Suprapubic skin (tissue), 4 donors: ENCODE data around the gene ARF3. TPM values are rescaled to one million over a fixed set of nuclear protein-coding genes. Genes with fewer than 3 reads are reported as not detected.

Experiments
- DNase-seq, 2 donors: peaks; one replicate each; pipeline ENCODE4 v3.0.0-alpha.2; 2019; ENCODE audit warnings: low spot score in 2 of 2
- H3K27ac ChIP-seq: fragments of 200-600 bp; sonication (generic); one replicate; pipeline ENCODE4 v1.5.1; 2019
- H3K27me3 ChIP-seq: fragments of 200-600 bp; sonication (generic); one replicate; pipeline ENCODE4 v1.5.1; 2019
- H3K36me3 ChIP-seq: fragments of 200-600 bp; sonication (generic); one replicate; pipeline ENCODE4 v1.5.1; 2019
- H3K4me1 ChIP-seq: fragments of 200-600 bp; sonication (generic); one replicate; pipeline ENCODE4 v1.5.1; 2019
- H3K4me3 ChIP-seq: fragments of 200-600 bp; sonication (generic); one replicate; pipeline ENCODE4 v1.5.1; 2019; ENCODE audit warnings: mild to moderate bottlenecking
- H3K9me3 ChIP-seq: fragments of 200-600 bp; sonication (generic); one replicate; pipeline ENCODE4 v1.5.1; 2019
- CTCF ChIP-seq, 2 donors: fragments of 200-600 bp in 1 of 2; fragments of 450-650 bp in 1 of 2; sonication (generic) in 1 of 2; IDR thresholded peaks; one replicate each; pipeline ENCODE4 v1.5.1; 2016 to 2019; ENCODE audit warnings: antibody characterized with exemption in 2 of 2, mild to moderate bottlenecking in 1 of 2, moderate library complexity in 1 of 2
- EP300 ChIP-seq: sonication (generic); formaldehyde crosslinking; IDR thresholded peaks from one replicate; pipeline ENCODE4 v1.6.1; 2017; ENCODE audit warnings: antibody characterized with exemption
- POLR2A ChIP-seq, 2 donors: fragments of 450-650 bp; IDR thresholded peaks; one replicate each; pipeline ENCODE4 v1.6.1; 2017; ENCODE audit warnings: antibody characterized with exemption in 2 of 2, mild to moderate bottlenecking in 2 of 2, moderate library complexity in 2 of 2
- POLR2AphosphoS5 ChIP-seq, 3 donors: sonication (generic); formaldehyde crosslinking; IDR thresholded peaks; one replicate each; pipeline ENCODE4 v1.6.1; 2017; ENCODE audit warnings: antibody characterized with exemption in 3 of 3
- WGBS: methylation state at CpG from one replicate; pipeline ENCODE4 v1.1.5; 2018; 5-methylcytosine and 5-hydroxymethylcytosine counted together
- total RNA-seq, 4 donors: library from RNA; depleted of rRNA; stranded (reverse); fragments of >200 nt; gene quantifications; one replicate each; pipeline ENCODE4 v1.1.0, GENCODE V29; 2016

The ARF3 gene
- total RNA-seq, 4 donors from 2014 or later, result 78.3 to 98.7 (median 87.7) TPM

DNA sequence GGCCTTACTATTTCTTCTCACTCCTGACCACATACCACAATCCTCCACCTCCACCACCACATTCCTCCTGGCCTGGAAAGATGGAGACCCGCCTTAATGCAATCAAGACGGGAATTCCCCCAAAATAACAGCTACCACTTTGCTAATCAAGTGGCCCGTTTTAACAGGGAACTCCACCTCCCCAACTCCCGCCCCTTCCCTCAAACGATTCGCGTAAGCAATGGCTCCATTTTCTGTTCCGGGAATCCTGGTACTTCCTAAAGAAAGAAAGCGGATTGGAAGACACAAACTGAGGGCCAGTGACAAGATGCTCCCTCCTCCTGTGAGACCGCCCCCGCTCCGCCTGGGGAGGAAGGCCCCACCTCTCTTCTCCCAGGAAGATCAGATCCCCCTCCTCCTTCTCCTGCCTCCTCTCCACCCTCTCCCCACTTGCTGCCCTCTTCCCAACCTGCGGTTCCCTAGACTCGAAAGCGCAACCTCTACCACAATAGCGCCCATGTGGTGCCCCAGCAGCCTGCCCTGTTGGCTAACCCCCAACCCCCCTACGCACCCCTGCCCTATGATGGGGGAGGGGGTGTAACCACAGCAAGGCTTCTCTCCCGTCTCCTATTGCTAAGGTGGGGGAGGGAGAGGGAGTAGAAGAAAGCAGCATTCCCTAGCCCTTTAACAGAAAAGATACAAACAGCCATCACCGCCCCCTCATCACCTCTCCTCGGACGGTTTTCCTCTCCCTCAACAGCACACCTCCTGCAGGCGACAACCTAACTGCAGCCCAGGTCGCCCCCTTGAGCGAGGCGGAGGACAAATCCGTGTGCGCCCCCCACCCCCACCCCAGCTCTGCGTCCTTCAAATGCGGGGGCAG, 777 bp downstream of the ARF3 start:
- Histone ChIP-seq H3K27ac (peak overlapping the region; percentile 66), H3K9me3 (no peaks in the 10 kb centered on the region), H3K36me3 (peaks cover 5% of the 10 kb centered on the region), H3K4me1 (peaks cover 28% of the 10 kb centered on the region), H3K27me3 (no peaks in the 10 kb centered on the region), H3K4me3 (peak overlapping the region; percentile 62)
- DNase-seq, result peak; percentile 92 to 93
- TF ChIP-seq CTCF (IDR thresholded peaks at IDR 0.05), result peak in 1 of 2 donors; percentile 6
- TF ChIP-seq POLR2AphosphoS5 (IDR thresholded peaks at IDR 0.05), result no peak
- WGBS, result under 1% methylated on average over 25 of the region's 29 CpGs

- DNase-seq, result no peak
- Histone ChIP-seq H3K36me3 (peaks cover 10% of the 10 kb centered on the region), H3K9me3 (no peaks in the 10 kb centered on the region), H3K27me3 (no peaks in the 10 kb centered on the region), H3K4me1 (peaks cover 28% of the 10 kb centered on the region), H3K27ac (no peak overlapping the region), H3K4me3 (no peak overlapping the region)
- 82% methylated on average over 3 of the region's 3 CpGs for WGBS
- no peak for TF ChIP-seq POLR2AphosphoS5 (IDR thresholded peaks at IDR 0.05)
- no peak for TF ChIP-seq EP300
- no peak for TF ChIP-seq POLR2A (IDR thresholded peaks at IDR 0.05)
- no peak for TF ChIP-seq CTCF (IDR thresholded peaks at IDR 0.05)
These were observed 2.3 kb downstream of the ARF3 start for GRCh38 chr12:48954841-48955501.

GRCh38 chr12:48954061-48954460, 3.2 kb downstream of the ARF3 start:
- Histone ChIP-seq H3K4me1 (peaks cover 28% of the 10 kb centered on the region), H3K9me3 (no peaks in the 10 kb centered on the region), H3K27me3 (no peaks in the 10 kb centered on the region), H3K36me3 (peaks cover 15% of the 10 kb centered on the region), H3K4me3 (no peak overlapping the region), H3K27ac (no peak overlapping the region)
- 95% methylated on average over 3 of the region's 3 CpGs for WGBS
- TF ChIP-seq POLR2A (IDR thresholded peaks at IDR 0.05), result no peak
- no peak for TF ChIP-seq CTCF (IDR thresholded peaks at IDR 0.05)
- no peak for TF ChIP-seq POLR2AphosphoS5 (IDR thresholded peaks at IDR 0.05)
- no peak for TF ChIP-seq EP300
- no peak for DNase-seq

GRCh38 chr12:48952691-48953090, 4.6 kb downstream of the ARF3 start:
- no peaks in the 10 kb centered on the region for H3K27me3 ChIP-seq
- no peaks in the 10 kb centered on the region for H3K9me3 ChIP-seq
- DNase-seq, result no peak
- H3K27ac ChIP-seq, result no peak overlapping the region
- 86% methylated on average over 4 of the region's 4 CpGs for WGBS
- peaks cover 26% of the 10 kb centered on the region for H3K4me1 ChIP-seq
- TF ChIP-seq POLR2AphosphoS5 (IDR thresholded peaks at IDR 0.05) (no peak), CTCF (IDR thresholded peaks at IDR 0.05) (no peak), EP300 (no peak), POLR2A (IDR thresholded peaks at IDR 0.05) (no peak)
- no peak overlapping the region for H3K4me3 ChIP-seq
- H3K36me3 ChIP-seq, result peaks cover 22% of the 10 kb centered on the region

DNA sequence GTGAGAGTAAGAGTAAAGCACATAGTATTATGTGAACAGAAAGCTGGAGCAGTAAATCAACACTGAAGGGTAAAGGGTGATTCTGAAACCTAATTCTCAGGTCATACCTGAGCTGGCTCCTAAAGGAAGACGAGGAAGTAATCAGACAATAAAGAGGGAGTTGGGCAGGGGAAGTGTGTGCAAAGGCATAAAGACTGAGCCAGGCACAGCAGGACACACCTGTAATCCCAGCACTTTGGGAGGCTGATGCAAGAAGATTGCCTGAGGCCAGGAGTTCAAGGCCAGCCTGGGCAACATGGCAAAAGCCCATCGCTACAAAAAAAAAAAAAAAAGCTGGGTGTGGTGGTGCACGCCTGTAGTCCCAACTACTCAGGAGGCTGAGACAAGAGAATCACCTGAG, 9.6 kb downstream of the ARF3 start:
- Histone ChIP-seq H3K4me3 (no peak overlapping the region), H3K4me1 (peaks cover 17% of the 10 kb centered on the region), H3K36me3 (peaks cover 22% of the 10 kb centered on the region), H3K27ac (no peak overlapping the region), H3K27me3 (no peaks in the 10 kb centered on the region), H3K9me3 (no peaks in the 10 kb centered on the region)
- no peak for DNase-seq
- 62% methylated on average over 3 of the region's 3 CpGs for WGBS
- TF ChIP-seq CTCF (IDR thresholded peaks at IDR 0.05), result no peak
- no peak for TF ChIP-seq POLR2A (IDR thresholded peaks at IDR 0.05)
- TF ChIP-seq EP300, result no peak
- no peak for TF ChIP-seq POLR2AphosphoS5 (IDR thresholded peaks at IDR 0.05)
